GM19467 (cell line): ENCODE data around the gene FANCC.

Source experiments
- ATAC-seq: cut with Tn5 transposase; IDR thresholded peaks from one replicate; pipeline ENCODE4 v1.9.1; 2021; ENCODE audit warnings: mild to moderate bottlenecking, moderate library complexity; ENCODE audit not compliant: unreplicated experiment

Gene FANCC

GRCh38 chr9:95197692-95198271, 119.7 kb downstream of the FANCC start:
- no peak for ATAC-seq

DNA sequence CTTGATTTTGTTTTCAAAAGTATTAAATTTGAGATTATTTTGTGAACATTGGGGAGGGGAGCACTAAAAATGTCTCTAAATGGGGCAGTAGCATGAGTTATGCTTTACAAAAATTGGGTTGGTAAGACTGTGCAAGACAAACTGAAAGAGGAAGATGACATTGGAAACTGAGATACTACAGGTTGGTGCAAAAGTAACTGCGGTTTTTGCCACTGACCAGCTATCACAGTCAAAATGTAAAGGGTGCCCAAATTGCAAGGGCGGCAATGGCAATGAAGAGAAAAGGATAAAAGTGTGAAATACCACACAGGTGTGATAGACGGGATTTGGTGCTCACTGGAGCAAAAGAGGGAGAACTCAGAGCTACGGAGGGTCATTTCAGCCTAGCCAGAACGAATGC, 124.0 kb downstream of the FANCC start:
- ATAC-seq, result no peak

- ATAC-seq, result no peak
Measured at GRCh38 chr9:95193067-95193466, 124.4 kb downstream of the FANCC start.

GRCh38 chr9:95192631-95193030, 124.9 kb downstream of the FANCC start:
- no peak for ATAC-seq

GRCh38 chr9:95190413-95190812, 127.1 kb downstream of the FANCC start:
- no peak for ATAC-seq

GRCh38 chr9:95189251-95190098, 128.0 kb downstream of the FANCC start:
- no peak for ATAC-seq

DNA sequence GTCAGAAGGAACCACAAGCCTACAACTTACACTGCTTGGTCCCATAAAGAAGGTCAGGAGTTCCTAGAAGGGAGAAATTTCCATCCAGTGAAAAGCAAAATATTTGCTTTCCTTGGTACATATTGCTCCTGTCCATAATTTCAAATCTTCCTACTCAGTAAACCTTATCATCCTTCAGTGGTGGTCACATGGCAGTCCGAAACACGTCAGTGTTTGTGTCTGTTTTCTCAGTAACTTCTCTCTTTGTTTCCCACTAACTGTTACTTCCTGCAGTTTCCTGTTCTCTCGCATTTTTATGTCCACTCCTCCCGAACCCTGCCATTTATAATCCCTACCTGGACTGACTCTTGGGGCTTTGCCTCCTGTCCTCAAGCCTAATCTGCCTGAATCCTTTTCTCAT, 129.1 kb downstream of the FANCC start:
- ATAC-seq, result no peak

GRCh38 chr9:95185956-95186355, 131.6 kb downstream of the FANCC start:
- no peak for ATAC-seq

GRCh38 chr9:95182854-95183563, 134.5 kb downstream of the FANCC start:
- no peak for ATAC-seq

DNA sequence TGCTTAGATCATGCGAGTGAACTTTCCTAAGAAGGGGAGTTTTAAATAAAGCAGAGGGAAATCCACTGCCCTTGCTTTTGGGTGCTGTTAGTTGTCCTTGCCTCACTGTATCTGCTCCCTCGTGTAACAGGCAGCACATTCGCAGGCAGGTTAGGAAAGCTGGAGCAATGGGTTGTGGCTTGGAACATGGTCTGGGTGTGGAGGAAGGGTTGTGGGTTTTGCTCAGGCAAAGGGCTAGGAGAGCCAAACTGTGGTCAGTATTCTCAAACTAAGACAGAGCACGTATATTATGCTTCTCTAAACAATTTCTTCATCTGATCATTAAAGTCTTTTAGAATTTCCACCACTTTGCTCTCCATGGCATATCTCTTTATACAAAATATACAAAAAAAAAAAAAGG, 135.7 kb downstream of the FANCC start:
- ATAC-seq, result no peak

DNA sequence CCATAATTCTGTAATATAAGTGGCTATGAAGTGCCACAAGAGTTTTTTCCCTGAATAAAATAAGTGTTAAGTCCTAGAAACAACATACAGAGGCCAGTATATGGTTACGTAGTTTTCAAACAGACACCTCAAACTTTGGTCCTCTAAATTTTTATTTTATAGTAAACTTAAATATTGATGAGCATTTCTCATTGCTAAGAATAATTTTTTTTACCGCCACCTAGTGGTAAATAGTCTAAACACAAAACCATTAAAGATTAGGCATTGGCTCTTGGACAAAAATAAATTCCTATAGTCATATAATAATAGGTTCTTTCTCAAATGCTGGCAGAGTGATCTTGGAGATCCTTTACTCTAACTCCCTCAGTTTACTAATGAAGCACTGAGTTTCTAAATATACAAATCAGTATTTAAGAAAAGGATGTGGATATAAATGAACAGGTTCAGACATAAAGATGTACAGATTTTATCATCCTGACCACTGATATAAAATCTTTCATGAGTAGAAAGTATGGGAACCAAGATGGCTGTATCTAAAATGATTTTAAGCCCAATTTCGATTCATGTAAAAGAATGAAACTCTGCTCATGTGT, 136.2 kb downstream of the FANCC start:
- ATAC-seq, result no peak

DNA sequence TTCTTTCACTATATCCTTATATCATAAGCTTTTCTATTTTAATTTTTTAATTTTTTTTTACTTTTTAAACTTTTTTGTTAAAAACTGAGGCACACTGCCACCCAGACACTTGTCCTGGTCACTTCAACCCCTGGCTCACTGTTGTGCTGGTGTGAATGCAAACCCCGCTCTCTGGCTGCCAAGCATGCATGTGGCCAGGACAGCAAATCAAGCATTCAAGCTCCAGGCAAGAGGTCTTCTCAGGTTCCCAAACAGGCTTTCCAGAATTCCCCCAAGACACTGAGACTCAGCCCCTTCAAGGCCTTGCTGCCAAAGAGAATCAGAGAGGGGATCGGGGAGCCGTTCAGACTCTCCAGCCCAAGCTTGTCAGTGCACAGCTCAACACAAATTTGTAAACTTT, 139.9 kb downstream of the FANCC start:
- no peak for ATAC-seq

GRCh38 chr9:95176755-95177319, 140.7 kb downstream of the FANCC start:
- ATAC-seq, result no peak

DNA sequence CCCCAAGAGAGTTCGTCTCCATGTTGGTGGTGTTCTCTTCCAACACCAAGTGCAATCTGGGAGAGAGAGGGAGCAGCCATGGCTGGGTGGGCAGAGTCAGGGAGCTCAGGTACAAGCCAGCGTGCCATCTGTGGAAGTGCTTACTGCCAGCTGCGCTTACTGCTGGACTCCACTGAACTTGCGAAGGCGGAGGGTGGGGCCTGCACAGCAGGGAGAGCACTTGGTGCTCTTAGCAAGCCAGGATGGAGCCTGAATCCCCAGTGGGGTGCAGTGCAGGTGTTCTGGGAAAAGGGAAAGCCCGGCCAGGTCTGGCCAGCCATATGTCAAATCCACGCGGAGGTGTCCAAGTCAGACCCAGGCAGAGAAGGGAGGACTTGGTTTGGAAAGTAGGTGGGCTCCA, 142.0 kb downstream of the FANCC start:
- ATAC-seq, result no peak

DNA sequence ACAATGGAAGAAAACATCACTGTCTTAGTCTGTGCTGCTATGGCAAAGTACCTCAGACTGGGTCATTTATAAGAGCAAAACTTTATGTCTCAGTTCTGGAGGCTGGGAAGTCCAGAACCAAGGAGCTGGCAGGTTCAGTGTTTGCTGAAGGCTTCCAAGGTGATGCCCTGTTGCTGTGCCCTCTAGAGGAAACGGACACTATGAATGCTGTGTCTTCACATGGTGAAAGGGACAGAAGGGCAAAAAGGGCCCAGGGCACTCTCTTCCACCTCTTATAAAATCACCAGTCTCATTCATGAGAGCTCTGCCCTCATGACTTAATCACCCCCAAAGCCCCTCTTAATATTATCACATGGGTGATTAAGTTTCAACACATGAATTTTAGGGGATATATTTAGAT, 143.5 kb downstream of the FANCC start:
- no peak for ATAC-seq

- no peak for ATAC-seq
Measured at GRCh38 chr9:95171596-95171995, 145.9 kb downstream of the FANCC start.

DNA sequence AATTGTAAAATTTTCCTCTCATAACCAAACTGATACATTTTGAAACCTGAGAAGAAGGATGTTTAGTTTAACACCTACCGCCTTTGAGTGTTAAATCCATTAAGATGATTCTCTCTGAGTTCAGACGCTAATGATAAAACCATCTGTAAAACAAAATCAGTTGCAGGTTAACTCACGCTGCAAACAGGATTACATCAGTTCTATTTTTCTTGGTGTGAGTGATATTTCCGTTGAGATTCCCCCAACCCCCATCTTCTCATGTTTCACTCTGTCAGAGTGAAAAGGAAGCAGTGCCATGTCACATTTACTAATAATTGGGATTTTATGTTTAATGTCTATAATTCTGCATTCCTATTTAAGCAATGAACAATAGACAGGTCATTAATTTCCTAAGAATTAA, 146.5 kb downstream of the FANCC start:
- no peak for ATAC-seq

GRCh38 chr9:95167998-95168397, 149.5 kb downstream of the FANCC start:
- ATAC-seq, result no peak

DNA sequence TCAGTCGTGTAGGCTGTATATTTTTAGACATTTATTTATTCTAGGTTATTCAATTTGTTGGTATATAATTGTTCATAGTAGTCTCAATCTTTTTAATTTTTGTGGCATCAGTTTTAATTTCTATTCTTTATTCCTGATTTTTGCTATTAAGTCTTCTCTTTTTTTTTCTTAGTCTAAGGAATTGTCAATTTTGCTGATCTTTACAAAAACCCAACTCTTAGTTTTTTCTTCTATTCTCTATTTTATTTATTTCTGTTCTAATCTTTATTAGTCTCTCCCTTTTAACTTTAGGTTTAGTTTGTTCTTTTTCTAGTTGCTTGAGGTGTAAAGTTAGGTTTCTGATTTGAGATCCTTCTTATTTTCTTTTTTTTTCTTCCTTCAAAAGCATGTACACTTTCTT, 152.5 kb downstream of the FANCC start:
- no peak for ATAC-seq

DNA sequence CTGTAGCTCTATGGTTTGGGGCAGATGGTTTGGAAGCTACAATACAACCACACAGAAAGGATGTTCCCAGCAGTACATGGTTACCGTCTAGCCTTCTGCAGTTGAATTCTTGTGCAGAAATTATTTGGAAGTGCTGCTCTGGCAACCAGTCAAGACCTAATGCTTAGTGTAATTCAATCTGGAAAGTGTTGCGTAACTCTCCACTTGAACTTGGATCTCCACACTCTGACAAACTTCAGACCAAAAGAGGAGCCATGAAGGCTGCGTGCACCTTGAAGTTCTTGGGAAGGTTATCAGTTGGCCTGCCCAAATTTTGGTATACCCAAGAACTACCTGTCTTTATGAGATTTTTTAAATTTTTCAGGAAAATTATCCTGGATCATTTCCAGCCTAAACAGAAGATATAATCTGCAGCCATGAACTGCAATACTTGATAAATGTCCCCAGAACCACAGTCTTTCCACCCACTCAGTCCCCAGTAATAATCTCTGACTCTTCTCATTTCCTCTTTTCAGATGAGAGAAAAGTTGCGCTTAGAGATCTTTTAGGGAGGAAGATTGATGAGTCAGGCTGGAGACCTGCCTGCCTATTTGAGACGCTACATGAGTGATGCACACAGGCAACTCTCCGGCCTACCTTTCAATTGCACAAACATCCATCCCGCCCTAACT, 159.9 kb downstream of the FANCC start:
- ATAC-seq, result no peak

DNA sequence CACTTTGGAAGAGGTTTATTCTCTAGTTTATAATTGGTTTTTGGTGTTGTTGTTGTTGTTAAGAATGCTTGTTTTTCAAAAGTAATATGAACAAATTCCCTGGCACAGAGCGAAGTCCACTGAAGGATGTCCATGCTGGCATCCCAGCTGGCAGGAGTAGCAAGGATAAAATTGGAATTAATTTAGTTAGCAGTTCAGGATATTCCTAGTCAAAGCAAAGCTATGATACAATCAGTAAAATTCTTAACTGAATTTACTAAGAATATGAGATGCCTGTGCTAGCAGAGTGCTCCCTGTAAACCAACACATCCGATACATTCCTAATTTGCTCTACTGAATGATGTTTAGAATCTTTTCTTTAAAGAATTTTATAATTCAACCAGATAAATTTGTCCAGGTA, 161.4 kb downstream of the FANCC start:
- ATAC-seq, result no peak
